ENCODE results near the gene CDX2. TPM values are rescaled to one million over a fixed set of nuclear protein-coding genes. Genes with fewer than 3 reads are reported as not detected.

CDX2 gene
- total RNA-seq, 2 donors from 2014 or later, result not detected

DNA sequence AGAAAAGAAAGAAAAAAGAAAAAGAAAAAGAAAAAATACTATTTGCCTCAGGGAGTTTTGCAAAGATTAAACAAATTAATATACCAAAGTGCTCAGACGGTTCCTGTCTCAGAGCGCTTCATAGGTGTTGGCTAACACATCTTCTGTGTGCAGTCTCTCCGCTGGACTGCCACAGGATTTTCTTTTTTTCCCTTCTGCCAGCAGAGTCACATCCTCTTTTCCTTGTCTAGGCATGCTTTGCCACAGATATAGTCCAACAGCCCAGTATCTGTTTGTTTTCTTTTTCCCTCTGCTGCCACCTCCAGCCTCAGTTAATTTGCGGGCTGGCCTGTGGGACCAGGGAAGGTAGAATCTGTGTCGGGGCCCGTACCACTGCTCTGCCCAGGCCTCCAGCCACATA, 22.8 kb upstream of the CDX2 start:
- H3K27ac Mint-ChIP-seq, result no peak overlapping the region
- H3K36me3 Mint-ChIP-seq (ENCODE audit: low read depth), result no peaks in the 10 kb centered on the region
- no peak overlapping the region for H3K4me3 Mint-ChIP-seq
- no peak for ATAC-seq
- no peak for DNase-seq
- no peaks in the 10 kb centered on the region for H3K4me1 Mint-ChIP-seq
- peaks cover 20% of the 10 kb centered on the region for H3K27me3 Mint-ChIP-seq
- H3K9me3 ChIP-seq (ENCODE audit: control insufficient read depth, low read length, poor library complexity, severe bottlenecking), result no peaks in the 10 kb centered on the region

- no peak within 1 kb of the TSS for H3K27ac Mint-ChIP-seq
- peaks cover 41% of the 10 kb centered on the region for H3K27me3 Mint-ChIP-seq
- no peak within 1 kb of the TSS for H3K4me3 Mint-ChIP-seq
- H3K4me1 Mint-ChIP-seq, result peaks cover 3% of the 10 kb centered on the region
- ATAC-seq (no peak), DNase-seq (no peak)
- no peaks in the 10 kb centered on the region for H3K36me3 Mint-ChIP-seq (ENCODE audit: low read depth)
- H3K9me3 ChIP-seq (ENCODE audit: control insufficient read depth, low read length, poor library complexity, severe bottlenecking), result no peaks in the 10 kb centered on the region
Observed at GRCh38 chr13:27988520-27988919, 19.4 kb upstream of the CDX2 start, which contains the start of gene URAD. Gene URAD (minus strand): TSS chr13:27988693. CDS start chr13:27988637, 56 bp downstream.

DNA sequence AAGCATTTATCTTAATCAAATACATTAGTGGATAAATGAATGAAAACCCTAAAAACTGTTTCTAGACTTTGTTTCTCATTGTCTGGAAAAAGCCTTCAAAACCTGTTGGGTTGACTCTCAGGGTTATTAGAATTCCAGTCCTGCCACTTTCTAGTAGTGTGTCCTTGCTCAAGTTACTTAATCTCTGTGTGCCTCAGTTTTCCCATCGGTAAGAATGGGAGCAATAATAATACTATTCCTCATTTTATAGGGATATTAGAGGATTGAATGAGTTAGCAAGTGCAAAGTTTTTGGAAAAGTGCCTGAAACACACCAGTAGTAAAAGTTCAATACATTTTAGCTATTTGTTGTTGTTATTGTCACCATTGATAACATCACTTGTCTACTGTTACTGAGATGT, 16.5 kb upstream of the CDX2 start:
- Mint-ChIP-seq H3K27ac (no peak overlapping the region), H3K27me3 (peaks cover 70% of the 10 kb centered on the region), H3K4me3 (no peak overlapping the region), H3K4me1 (peaks cover 5% of the 10 kb centered on the region), H3K36me3 (ENCODE audit: low read depth) (peaks cover 8% of the 10 kb centered on the region)
- DNase-seq (no peak), ATAC-seq (no peak)
- H3K9me3 ChIP-seq (ENCODE audit: control insufficient read depth, low read length, poor library complexity, severe bottlenecking), result no peaks in the 10 kb centered on the region

GRCh38 chr13:27982361-27982760, 13.2 kb upstream of the CDX2 start:
- H3K27me3 Mint-ChIP-seq, result peaks cover 81% of the 10 kb centered on the region
- no peaks in the 10 kb centered on the region for H3K9me3 ChIP-seq (ENCODE audit: control insufficient read depth, low read length, poor library complexity, severe bottlenecking)
- H3K36me3 Mint-ChIP-seq (ENCODE audit: low read depth), result peaks cover 8% of the 10 kb centered on the region
- DNase-seq (no peak), ATAC-seq (no peak)
- no peak overlapping the region for H3K27ac Mint-ChIP-seq
- H3K4me1 Mint-ChIP-seq, result peaks cover 19% of the 10 kb centered on the region
- no peak overlapping the region for H3K4me3 Mint-ChIP-seq

DNA sequence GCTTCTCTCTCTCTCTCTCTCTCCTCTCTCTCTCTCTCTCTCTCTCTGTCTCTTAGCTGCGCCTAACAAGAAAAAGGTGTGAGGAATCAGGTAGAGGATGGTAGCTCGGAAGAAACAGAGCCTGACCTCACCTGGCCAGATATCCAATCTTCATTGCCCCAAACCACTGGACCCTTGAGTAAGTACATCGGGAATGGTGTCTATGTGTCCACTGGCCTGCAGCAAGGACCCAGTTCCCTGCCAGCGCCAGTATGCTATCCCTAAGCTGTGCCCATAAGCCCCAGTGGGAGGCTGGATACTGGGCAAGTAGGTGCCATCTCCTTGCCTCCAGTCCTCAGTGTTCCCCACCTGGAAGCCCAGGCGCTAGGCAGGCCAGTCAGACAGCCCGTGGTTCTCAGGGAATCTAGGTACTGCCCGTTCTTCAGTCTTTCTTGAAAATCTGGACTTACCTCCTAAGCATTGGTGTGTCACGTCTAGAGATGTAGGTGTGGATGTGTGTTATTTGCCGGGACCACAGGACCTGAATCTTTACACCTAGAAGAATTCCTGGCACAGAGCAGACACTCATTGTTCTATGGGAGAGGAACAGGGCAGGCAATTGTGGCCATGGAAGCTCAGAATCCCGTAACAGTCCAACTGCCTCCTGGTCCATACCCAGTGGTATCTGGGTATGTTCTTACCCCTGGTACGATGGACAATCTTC, 12.0 kb upstream of the CDX2 start:
- H3K27ac Mint-ChIP-seq, result no peak overlapping the region
- H3K4me3 Mint-ChIP-seq, result peak overlapping the region; percentile 59
- peaks cover 76% of the 10 kb centered on the region for H3K27me3 Mint-ChIP-seq
- peaks cover 19% of the 10 kb centered on the region for H3K4me1 Mint-ChIP-seq
- DNase-seq, result no peak
- H3K36me3 Mint-ChIP-seq (ENCODE audit: low read depth), result peaks cover 8% of the 10 kb centered on the region
- no peaks in the 10 kb centered on the region for H3K9me3 ChIP-seq (ENCODE audit: control insufficient read depth, low read length, poor library complexity, severe bottlenecking)
- no peak for ATAC-seq

GRCh38 chr13:27980280-27980998, 11.3 kb upstream of the CDX2 start:
- Mint-ChIP-seq H3K36me3 (ENCODE audit: low read depth) (peaks cover 8% of the 10 kb centered on the region), H3K4me3 (peak overlapping the region; percentile 73), H3K27me3 (peaks cover 81% of the 10 kb centered on the region), H3K27ac (no peak overlapping the region), H3K4me1 (peaks cover 23% of the 10 kb centered on the region)
- no peak for ATAC-seq
- no peaks in the 10 kb centered on the region for H3K9me3 ChIP-seq (ENCODE audit: control insufficient read depth, low read length, poor library complexity, severe bottlenecking)
- DNase-seq, result no peak

DNA sequence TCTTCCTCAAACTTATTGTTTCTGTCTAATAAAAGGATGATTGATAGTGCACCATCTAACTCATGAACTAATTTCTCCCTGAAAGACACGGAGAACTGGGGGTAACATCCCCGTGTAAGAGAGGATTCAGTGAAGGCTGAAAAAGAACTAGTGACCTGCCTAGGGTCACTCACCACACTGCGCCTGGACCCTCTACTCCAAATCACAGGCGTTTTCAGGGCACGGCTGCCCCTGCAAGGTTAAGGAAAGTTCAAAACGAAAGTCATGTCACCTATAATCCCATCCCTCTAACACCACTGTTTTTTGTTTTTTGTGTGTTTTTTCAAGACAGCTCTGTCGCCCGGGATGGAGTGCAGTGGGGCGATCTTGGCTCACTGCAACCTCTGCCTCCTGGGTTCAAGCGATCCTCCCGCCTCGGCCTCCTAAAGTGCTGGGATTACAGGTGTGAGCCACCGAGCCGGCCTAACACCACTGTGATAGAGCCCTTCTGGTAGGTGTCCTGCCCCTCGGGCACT, 10.7 kb upstream of the CDX2 start:
- H3K4me1 Mint-ChIP-seq, result peaks cover 24% of the 10 kb centered on the region

GRCh38 chr13:27979001-27979643, 10.0 kb upstream of the CDX2 start:
- Mint-ChIP-seq H3K4me3 (peak overlapping the region; percentile 73), H3K4me1 (peaks cover 21% of the 10 kb centered on the region), H3K36me3 (ENCODE audit: low read depth) (peaks cover 8% of the 10 kb centered on the region), H3K27ac (no peak overlapping the region), H3K27me3 (peaks cover 88% of the 10 kb centered on the region)
- ATAC-seq (no peak), DNase-seq (no peak)
- no peaks in the 10 kb centered on the region for H3K9me3 ChIP-seq (ENCODE audit: control insufficient read depth, low read length, poor library complexity, severe bottlenecking)

More for the DNA sequence above, 10.7 kb upstream of the CDX2 start:
- ATAC-seq (no peak), DNase-seq (no peak)
- H3K9me3 ChIP-seq (ENCODE audit: control insufficient read depth, low read length, poor library complexity, severe bottlenecking), result no peaks in the 10 kb centered on the region
- Mint-ChIP-seq H3K27ac (no peak overlapping the region), H3K36me3 (ENCODE audit: low read depth) (peaks cover 8% of the 10 kb centered on the region), H3K27me3 (peaks cover 87% of the 10 kb centered on the region), H3K4me3 (peak overlapping the region; percentile 73)

GRCh38 chr13:27978301-27978968, 9.3 kb upstream of the CDX2 start:
- DNase-seq (no peak), ATAC-seq (no peak)
- no peaks in the 10 kb centered on the region for H3K9me3 ChIP-seq (ENCODE audit: control insufficient read depth, low read length, poor library complexity, severe bottlenecking)
- Mint-ChIP-seq H3K4me1 (peaks cover 20% of the 10 kb centered on the region), H3K27ac (no peak overlapping the region), H3K27me3 (peaks cover 88% of the 10 kb centered on the region), H3K36me3 (ENCODE audit: low read depth) (peaks cover 8% of the 10 kb centered on the region), H3K4me3 (peak overlapping the region; percentile 49)

GRCh38 chr13:27977476-27978300, 8.6 kb upstream of the CDX2 start:
- ATAC-seq, result no peak

GRCh38 chr13:27976362-27977091, 7.4 kb upstream of the CDX2 start:
- Mint-ChIP-seq H3K36me3 (ENCODE audit: low read depth) (peaks cover under 1% of the 10 kb centered on the region), H3K27me3 (peaks cover 79% of the 10 kb centered on the region), H3K4me3 (no peak overlapping the region), H3K4me1 (peaks cover 20% of the 10 kb centered on the region), H3K27ac (no peak overlapping the region)
- no peaks in the 10 kb centered on the region for H3K9me3 ChIP-seq (ENCODE audit: control insufficient read depth, low read length, poor library complexity, severe bottlenecking)
- ATAC-seq (no peak), DNase-seq (no peak)

More at GRCh38 chr13:27977476-27978300, 8.6 kb upstream of the CDX2 start:
- H3K4me1 Mint-ChIP-seq, result peaks cover 20% of the 10 kb centered on the region
- peaks cover 86% of the 10 kb centered on the region for H3K27me3 Mint-ChIP-seq
- H3K4me3 Mint-ChIP-seq, result no peak overlapping the region
- H3K9me3 ChIP-seq (ENCODE audit: control insufficient read depth, low read length, poor library complexity, severe bottlenecking), result no peaks in the 10 kb centered on the region
- peaks cover 5% of the 10 kb centered on the region for H3K36me3 Mint-ChIP-seq (ENCODE audit: low read depth)
- no peak for DNase-seq
- no peak overlapping the region for H3K27ac Mint-ChIP-seq
